Measurements from ENCODE around the gene NCAM1. TPM values are rescaled to one million over a fixed set of nuclear protein-coding genes. Genes with fewer than 3 reads are reported as not detected.

Gene NCAM1
- total and polyA plus RNA-seq, 2 donors (not counting 1 experiment from before 2014, with no cell fraction given): 0.17 to 2.6 TPM

DNA sequence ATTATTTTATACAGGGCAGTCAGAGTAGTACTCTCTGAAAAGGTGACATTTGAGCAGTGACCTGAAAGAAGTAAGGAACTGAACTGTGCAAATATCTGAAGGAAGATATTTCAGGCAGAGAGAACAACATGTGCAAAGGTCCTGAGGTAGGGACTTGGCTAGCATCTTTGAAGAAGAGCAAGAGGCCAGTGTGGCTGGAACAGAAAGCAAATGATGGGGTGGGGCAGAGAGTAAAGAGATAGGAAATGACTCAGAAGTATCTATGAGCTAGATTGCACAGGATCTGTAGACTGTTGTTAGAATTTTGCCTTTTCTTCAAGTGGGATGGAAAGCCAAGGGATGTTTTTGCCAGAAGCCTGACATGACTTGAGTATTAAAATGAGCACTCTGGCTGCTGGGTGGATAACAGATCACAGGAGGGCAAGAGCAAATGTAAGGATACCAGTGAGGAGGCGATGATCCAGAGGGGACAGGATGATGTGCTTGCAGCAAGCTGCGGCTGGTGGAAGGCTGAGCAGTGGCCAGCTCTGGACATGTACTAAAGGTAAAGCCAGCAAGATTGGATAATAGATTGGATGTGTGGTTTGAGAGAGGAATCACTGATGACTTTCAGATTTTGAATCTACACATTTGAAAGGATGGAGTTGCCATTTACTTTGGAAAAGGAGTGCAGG is 320.0 kb downstream of the NCAM1 start:
- no peak for DNase-seq (ENCODE audit: low read depth in 2 of 2)
- TF ChIP-seq, protein P1, sequence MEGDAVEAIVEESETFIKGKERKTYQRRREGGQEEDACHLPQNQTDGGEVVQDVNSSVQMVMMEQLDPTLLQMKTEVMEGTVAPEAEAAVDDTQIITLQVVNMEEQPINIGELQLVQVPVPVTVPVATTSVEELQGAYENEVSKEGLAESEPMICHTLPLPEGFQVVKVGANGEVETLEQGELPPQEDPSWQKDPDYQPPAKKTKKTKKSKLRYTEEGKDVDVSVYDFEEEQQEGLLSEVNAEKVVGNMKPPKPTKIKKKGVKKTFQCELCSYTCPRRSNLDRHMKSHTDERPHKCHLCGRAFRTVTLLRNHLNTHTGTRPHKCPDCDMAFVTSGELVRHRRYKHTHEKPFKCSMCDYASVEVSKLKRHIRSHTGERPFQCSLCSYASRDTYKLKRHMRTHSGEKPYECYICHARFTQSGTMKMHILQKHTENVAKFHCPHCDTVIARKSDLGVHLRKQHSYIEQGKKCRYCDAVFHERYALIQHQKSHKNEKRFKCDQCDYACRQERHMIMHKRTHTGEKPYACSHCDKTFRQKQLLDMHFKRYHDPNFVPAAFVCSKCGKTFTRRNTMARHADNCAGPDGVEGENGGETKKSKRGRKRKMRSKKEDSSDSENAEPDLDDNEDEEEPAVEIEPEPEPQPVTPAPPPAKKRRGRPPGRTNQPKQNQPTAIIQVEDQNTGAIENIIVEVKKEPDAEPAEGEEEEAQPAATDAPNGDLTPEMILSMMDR (conservative IDR thresholded peaks at IDR 0.05 in 1 of 2, IDR thresholded peaks at IDR 0.05 in 1 of 2; ENCODE audit: low read depth in 1 of 2, low read length in 2 of 2): no peak

DNA sequence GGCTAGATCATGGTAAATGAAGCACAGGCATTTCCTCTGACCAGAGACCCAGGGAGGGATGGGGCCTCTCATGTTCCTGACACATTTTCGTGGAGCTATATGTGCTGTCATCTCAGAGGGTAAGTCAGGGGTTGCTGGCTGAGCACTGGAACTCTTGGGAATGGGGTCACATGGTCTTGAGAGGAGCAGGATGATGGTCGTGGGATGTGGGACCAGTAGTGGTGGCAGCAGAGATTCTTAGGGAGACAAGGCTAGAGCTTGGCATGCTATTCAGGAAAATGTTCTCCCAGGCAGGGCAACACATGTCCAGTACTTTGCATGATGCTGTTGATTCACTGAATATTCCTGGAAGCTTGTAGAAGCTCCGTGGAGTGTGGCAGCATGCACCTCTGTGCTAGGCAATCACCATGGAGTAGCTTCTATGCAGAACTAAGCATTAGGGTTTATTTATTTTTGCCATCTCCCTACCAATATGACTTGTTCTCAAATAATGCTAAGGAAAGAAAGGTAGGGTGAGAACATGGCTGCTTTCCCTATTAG is 321.7 kb downstream of the NCAM1 start:
- no peaks in the 10 kb centered on the region for H3K4me1 ChIP-seq (ENCODE audit: control insufficient read depth, extremely low read depth, insufficient read depth, low read length)
- DNase-seq (ENCODE audit: low read depth in 2 of 2): no peak
- H3K27ac ChIP-seq (ENCODE audit: insufficient read depth, low read length): no peak overlapping the region
- no peaks in the 10 kb centered on the region for H3K27me3 ChIP-seq (ENCODE audit: control insufficient read depth, insufficient read depth, low read length)
- H3K9me3 ChIP-seq (ENCODE audit: control insufficient read depth, insufficient read depth, low read depth, low read length): no peaks in the 10 kb centered on the region
- no peaks in the 10 kb centered on the region for H4K20me1 ChIP-seq (ENCODE audit: control insufficient read depth, extremely low read depth, insufficient read depth, low read length)
- H3K79me2 ChIP-seq (ENCODE audit: control insufficient read depth, insufficient read depth, low read length): no peaks in the 10 kb centered on the region
- no peaks in the 10 kb centered on the region for H3K36me3 ChIP-seq (ENCODE audit: control insufficient read depth, insufficient read depth, low read length)
- no peak overlapping the region for H3K4me2 ChIP-seq (ENCODE audit: extremely low read depth, insufficient read depth, low read length)
- no peak overlapping the region for H2AFZ ChIP-seq (ENCODE audit: low read length)
- no peak overlapping the region for H3K4me3 ChIP-seq (replicated peaks in 1 of 4; ENCODE audit: control extremely low read depth in 1 of 4, insufficient read depth in 1 of 4, low read depth in 3 of 4, low read length in 4 of 4)
- no peak overlapping the region for H3K9ac ChIP-seq (ENCODE audit: insufficient read depth, low read length)
- TF ChIP-seq EZH2 (IDR thresholded peaks at IDR 0.05; ENCODE audit: low read length, missing control alignments): no peak
- TF ChIP-seq, protein P1 (conservative IDR thresholded peaks at IDR 0.05 in 1 of 2, IDR thresholded peaks at IDR 0.05 in 1 of 2; ENCODE audit: low read depth in 1 of 2, low read length in 2 of 2): no peak

More for the DNA sequence above, 320.0 kb downstream of the NCAM1 start:
- H2AFZ ChIP-seq (ENCODE audit: low read length): no peak overlapping the region
- H3K27ac ChIP-seq (ENCODE audit: insufficient read depth, low read length): no peak overlapping the region
- H3K27me3 ChIP-seq (ENCODE audit: control insufficient read depth, insufficient read depth, low read length): no peaks in the 10 kb centered on the region
- no peaks in the 10 kb centered on the region for H3K36me3 ChIP-seq (ENCODE audit: control insufficient read depth, insufficient read depth, low read length)
- no peaks in the 10 kb centered on the region for H3K4me1 ChIP-seq (ENCODE audit: control insufficient read depth, extremely low read depth, insufficient read depth, low read length)
- H3K4me3 ChIP-seq (replicated peaks in 1 of 4; ENCODE audit: control extremely low read depth in 1 of 4, insufficient read depth in 1 of 4, low read depth in 3 of 4, low read length in 4 of 4): no peak overlapping the region
- no peaks in the 10 kb centered on the region for H3K79me2 ChIP-seq (ENCODE audit: control insufficient read depth, insufficient read depth, low read length)
- H3K4me2 ChIP-seq (ENCODE audit: extremely low read depth, insufficient read depth, low read length): no peak overlapping the region
- no peaks in the 10 kb centered on the region for H3K9me3 ChIP-seq (ENCODE audit: control insufficient read depth, insufficient read depth, low read depth, low read length)
- no peak overlapping the region for H3K9ac ChIP-seq (ENCODE audit: insufficient read depth, low read length)
- H4K20me1 ChIP-seq (ENCODE audit: control insufficient read depth, extremely low read depth, insufficient read depth, low read length): no peaks in the 10 kb centered on the region

DNA sequence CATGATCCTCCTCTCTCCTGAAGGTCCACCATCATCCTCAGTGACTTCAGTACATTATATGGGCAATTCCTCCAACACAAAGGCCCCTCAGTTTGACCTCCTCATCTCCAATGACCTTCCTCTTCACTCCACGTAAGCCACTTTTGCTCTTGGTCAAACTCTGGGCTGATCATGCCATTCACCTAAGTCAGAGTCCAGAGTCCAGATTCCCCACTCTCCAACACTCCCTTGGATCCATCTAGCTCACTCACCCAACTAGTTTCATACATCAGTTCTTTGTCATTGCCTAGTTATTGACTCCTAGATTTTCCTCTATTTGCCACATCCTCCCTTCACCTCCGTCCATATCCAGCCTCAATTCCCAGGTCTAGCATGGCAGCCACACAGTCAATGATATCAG is 322.7 kb downstream of the NCAM1 start:
- DNase-seq (ENCODE audit: low read depth in 2 of 2): no peak
- no peak overlapping the region for H3K4me2 ChIP-seq (ENCODE audit: extremely low read depth, insufficient read depth, low read length)
- no peaks in the 10 kb centered on the region for H3K79me2 ChIP-seq (ENCODE audit: control insufficient read depth, insufficient read depth, low read length)
- H3K9ac ChIP-seq (ENCODE audit: insufficient read depth, low read length): no peak overlapping the region
- H4K20me1 ChIP-seq (ENCODE audit: control insufficient read depth, extremely low read depth, insufficient read depth, low read length): no peaks in the 10 kb centered on the region
- TF ChIP-seq, protein P1 (conservative IDR thresholded peaks at IDR 0.05 in 1 of 2, IDR thresholded peaks at IDR 0.05 in 1 of 2; ENCODE audit: low read depth in 1 of 2, low read length in 2 of 2): no peak
- no peak for TF ChIP-seq EZH2 (IDR thresholded peaks at IDR 0.05; ENCODE audit: low read length, missing control alignments)
- no peak overlapping the region for H3K27ac ChIP-seq (ENCODE audit: insufficient read depth, low read length)
- H3K4me3 ChIP-seq (replicated peaks in 1 of 4; ENCODE audit: control extremely low read depth in 1 of 4, insufficient read depth in 1 of 4, low read depth in 3 of 4, low read length in 4 of 4): no peak overlapping the region
- H3K27me3 ChIP-seq (ENCODE audit: control insufficient read depth, insufficient read depth, low read length): no peaks in the 10 kb centered on the region
- no peaks in the 10 kb centered on the region for H3K4me1 ChIP-seq (ENCODE audit: control insufficient read depth, extremely low read depth, insufficient read depth, low read length)
- no peaks in the 10 kb centered on the region for H3K9me3 ChIP-seq (ENCODE audit: control insufficient read depth, insufficient read depth, low read depth, low read length)
- no peak overlapping the region for H2AFZ ChIP-seq (ENCODE audit: low read length)
- H3K36me3 ChIP-seq (ENCODE audit: control insufficient read depth, insufficient read depth, low read length): no peaks in the 10 kb centered on the region

All from fibroblast of lung (primary cell).